GM18517 (cell line): ENCODE measurements around the gene SMG1.
"Not testable (repeated sequence)": the region's sequence is repeated elsewhere in the genome, so short reads cannot be mapped to it uniquely, and the experiment has no call there.

Experiments
- ATAC-seq: cut with Tn5 transposase; IDR thresholded peaks from one replicate; pipeline ENCODE4 v1.9.1; 2021; ENCODE audit warnings: mild to moderate bottlenecking, moderate library complexity; ENCODE audit not compliant: unreplicated experiment

Gene SMG1

GRCh38 chr16:18936727-18937340, 10.6 kb upstream of the SMG1 start:
- no peak for ATAC-seq

GRCh38 chr16:18933501-18933900, 7.3 kb upstream of the SMG1 start:
- no peak for ATAC-seq

GRCh38 chr16:18932243-18932987, 6.2 kb upstream of the SMG1 start:
- no peak for ATAC-seq

- no peak for ATAC-seq
Observed at GRCh38 chr16:18931756-18932155, 5.5 kb upstream of the SMG1 start.

GRCh38 chr16:18930095-18930494, 3.9 kb upstream of the SMG1 start:
- not testable (repeated sequence) for ATAC-seq

GRCh38 chr16:18928073-18928472, 1.9 kb upstream of the SMG1 start:
- not testable (repeated sequence) for ATAC-seq

GRCh38 chr16:18925215-18925985, 808 bp downstream of the SMG1 start:
- peak; percentile 42 for ATAC-seq

- not testable (repeated sequence) for ATAC-seq
Observed at GRCh38 chr16:18923935-18924334, 2.3 kb downstream of the SMG1 start.

- not testable (repeated sequence) for ATAC-seq
Observed at GRCh38 chr16:18923124-18923523, 3.1 kb downstream of the SMG1 start.

- ATAC-seq = not testable (repeated sequence)
Observed at GRCh38 chr16:18909585-18909984, 16.6 kb downstream of the SMG1 start.

GRCh38 chr16:18908716-18909115, 17.5 kb downstream of the SMG1 start:
- not testable (repeated sequence) for ATAC-seq

GRCh38 chr16:18902778-18903177, 23.4 kb downstream of the SMG1 start:
- not testable (repeated sequence) for ATAC-seq

GRCh38 chr16:18902044-18902443, 24.2 kb downstream of the SMG1 start:
- not testable (repeated sequence) for ATAC-seq

- ATAC-seq = not testable (repeated sequence)
Observed at GRCh38 chr16:18901194-18901593, 25.0 kb downstream of the SMG1 start.

GRCh38 chr16:18884456-18884855, 41.8 kb downstream of the SMG1 start:
- not testable (repeated sequence) for ATAC-seq

- not testable (repeated sequence) for ATAC-seq
Observed at GRCh38 chr16:18877734-18878133, 48.5 kb downstream of the SMG1 start.

- not testable (repeated sequence) for ATAC-seq
Observed at GRCh38 chr16:18877259-18877658, 48.9 kb downstream of the SMG1 start.

GRCh38 chr16:18876301-18876700, 49.9 kb downstream of the SMG1 start:
- ATAC-seq = not testable (repeated sequence)

GRCh38 chr16:18869043-18869771, 57.0 kb downstream of the SMG1 start:
- not testable (repeated sequence) for ATAC-seq

- not testable (repeated sequence) for ATAC-seq
Observed at GRCh38 chr16:18866277-18866823, 59.9 kb downstream of the SMG1 start.

GRCh38 chr16:18862891-18863290, 63.3 kb downstream of the SMG1 start:
- ATAC-seq = not testable (repeated sequence)
